ENCODE measurements around the gene INSL3. TPM values are rescaled to one million over a fixed set of nuclear protein-coding genes. Genes with fewer than 3 reads are reported as not detected.
"Not testable (repeated sequence)": the region's sequence is repeated elsewhere in the genome, so short reads cannot be mapped to it uniquely, and the experiment has no call there.

Gene INSL3
- total RNA-seq, 1 donor from 2014 or later, result not detected

- intact Hi-C loops (cut with DNase I), result no loop called here
- DNase-seq (ENCODE audit: low spot score), result no peak
Observed at GRCh38 chr19:17790059-17790780, 31.1 kb downstream of the INSL3 start.

GRCh38 chr19:17788632-17789031 is 32.7 kb downstream of the INSL3 start:
- intact Hi-C loops (cut with DNase I), result no loop called here
- DNase-seq (ENCODE audit: low spot score), result no peak

- intact Hi-C loops (cut with DNase I), result no loop called here
- no peak for DNase-seq (ENCODE audit: low spot score)
Observed at GRCh38 chr19:17787274-17787913, 33.9 kb downstream of the INSL3 start.

- intact Hi-C loops (cut with DNase I), result no loop called here
Observed at GRCh38 chr19:17784201-17785008, 36.9 kb downstream of the INSL3 start.

GRCh38 chr19:17783721-17784120 is 37.6 kb downstream of the INSL3 start:
- intact Hi-C loops (cut with DNase I); DNase-seq (ENCODE audit: low spot score): not testable (repeated sequence)

More at GRCh38 chr19:17784201-17785008, 36.9 kb downstream of the INSL3 start:
- DNase-seq (ENCODE audit: low spot score), result no peak

GRCh38 chr19:17780781-17781180 is 40.5 kb downstream of the INSL3 start:
- DNase-seq (ENCODE audit: low spot score), result no peak
- intact Hi-C loops (cut with DNase I), result no loop called here

GRCh38 chr19:17778968-17779929 is 42.1 kb downstream of the INSL3 start:
- peak; percentile 81 for DNase-seq (ENCODE audit: low spot score)
- intact Hi-C loops (cut with DNase I), result no loop called here

- intact Hi-C loops (cut with DNase I), result no loop called here
- peak; percentile 86 for DNase-seq (ENCODE audit: low spot score)
Observed at GRCh38 chr19:17778251-17778967, 42.9 kb downstream of the INSL3 start.

GRCh38 chr19:17777840-17778239 is 43.5 kb downstream of the INSL3 start:
- DNase-seq (ENCODE audit: low spot score); intact Hi-C loops (cut with DNase I): not testable (repeated sequence)

GRCh38 chr19:17775991-17776803 is 45.1 kb downstream of the INSL3 start:
- DNase-seq (ENCODE audit: low spot score), result no peak
- intact Hi-C loops (cut with DNase I), result no loop called here

GRCh38 chr19:17775245-17775927 is 45.9 kb downstream of the INSL3 start:
- DNase-seq (ENCODE audit: low spot score), result no peak
- intact Hi-C loops (cut with DNase I), result no loop called here

- no peak for DNase-seq (ENCODE audit: low spot score)
- intact Hi-C loops (cut with DNase I), result no loop called here
Observed at GRCh38 chr19:17772172-17772571, 49.1 kb downstream of the INSL3 start.

GRCh38 chr19:17770613-17771012 is 50.7 kb downstream of the INSL3 start:
- intact Hi-C loops (cut with DNase I), result no loop called here
- no peak for DNase-seq (ENCODE audit: low spot score)

- intact Hi-C loops (cut with DNase I), result loop anchor here (5.0 kb wide), 1 partner anchor 65 kb away; no protein-coding TSS in a partner anchor
- DNase-seq (ENCODE audit: low spot score), result no peak
Observed at GRCh38 chr19:17767559-17767958, 53.8 kb downstream of the INSL3 start.

GRCh38 chr19:17766543-17767131 is 54.7 kb downstream of the INSL3 start:
- peak; percentile 89 for DNase-seq (ENCODE audit: low spot score)
- intact Hi-C loops (cut with DNase I), result loop anchor here (5.0 kb wide), 1 partner anchor 64 kb away; no protein-coding TSS in a partner anchor

All from cardiac septum (tissue), 1 donor.